Natural killer cell (primary cell): ENCODE results near the gene UNC13B. TPM values are rescaled to one million over a fixed set of nuclear protein-coding genes. Genes with fewer than 3 reads are reported as not detected.

Experiments
- ATAC-seq, 3 donors: fragments of 150-1000 bp in 2 of 3; fragments of 200-7000 bp in 1 of 3; cut with Tn5 transposase; 1 replicate in 1 of 3; 2 replicates in 2 of 3; pipeline ENCODE4 v1.10.0; 2021; ENCODE audit warnings: mild to moderate bottlenecking in 2 of 3, moderate library complexity in 2 of 3
- DNase-seq, 2 donors: peaks; one replicate each; pipeline versions ENCODE4 v3.0.0 to v3.0.0-alpha.2; 2013 to 2021; ENCODE audit warnings: mixed read lengths in 1 of 2
- H3K27ac ChIP-seq: one replicate; pipeline ENCODE4 v1.5.1; 2013; ENCODE audit warnings: mild to moderate bottlenecking, low read length
- H3K27me3 ChIP-seq: one replicate; pipeline ENCODE4 v1.6.1; 2013; ENCODE audit warnings: low read length; ENCODE audit not compliant: control insufficient read depth, insufficient read depth
- H3K36me3 ChIP-seq: one replicate; pipeline ENCODE4 v1.6.1; 2013; ENCODE audit warnings: low read length; ENCODE audit not compliant: control insufficient read depth, insufficient read depth
- H3K4me1 ChIP-seq: one replicate; pipeline ENCODE4 v1.6.1; 2013; ENCODE audit warnings: low read length; ENCODE audit not compliant: control insufficient read depth, insufficient read depth
- H3K4me3 ChIP-seq: one replicate; pipeline ENCODE4 v1.5.1; 2013; ENCODE audit warnings: low read length
- H3K9me3 ChIP-seq: one replicate; pipeline ENCODE4 v1.6.1; 2013; ENCODE audit warnings: low read length; ENCODE audit not compliant: control insufficient read depth, insufficient read depth
- H3K27ac Mint-ChIP-seq, 2 donors: one replicate each; pipeline ENCODE4 v1.8.0; 2022; ENCODE audit warnings: mild to moderate bottlenecking in 2 of 2, mixed read lengths in 2 of 2, moderate library complexity in 1 of 2
- H3K27me3 Mint-ChIP-seq, 2 donors: one replicate each; pipeline ENCODE4 v1.8.0; 2022; ENCODE audit warnings: low read depth in 2 of 2, mixed read lengths in 2 of 2
- H3K36me3 Mint-ChIP-seq: one replicate; pipeline ENCODE4 v1.8.0; 2022; ENCODE audit warnings: mixed read lengths
- H3K4me1 Mint-ChIP-seq, 2 donors: one replicate each; pipeline ENCODE4 v1.8.0; 2022; ENCODE audit warnings: mixed read lengths in 2 of 2
- H3K4me3 Mint-ChIP-seq: one replicate; pipeline ENCODE4 v1.8.0; 2022; ENCODE audit warnings: mild to moderate bottlenecking, moderate library complexity, mixed read lengths
- H3K9me3 Mint-ChIP-seq, 2 donors: one replicate each; pipeline ENCODE4 v1.8.0; 2022; ENCODE audit warnings: mixed read lengths in 2 of 2
- CTCF ChIP-seq: fragments of 200-600 bp; IDR thresholded peaks from one replicate; pipeline ENCODE4 v1.8.0; 2022; ENCODE audit warnings: antibody characterized with exemption
- WGBS: methylation state at CpG from one replicate; pipeline ENCODE4 v1.1.7; 2013; ENCODE audit warnings: missing lambda C conversion rate; ENCODE audit not compliant: insufficient coverage; 5-methylcytosine and 5-hydroxymethylcytosine counted together
- intact Hi-C: fragments of 100-400 bp; cut with micrococcal nuclease; formaldehyde crosslinking; loops from one replicate; pipeline ENCODE4 v1.14.2; 2022
- total RNA-seq, 4 donors: library from RNA; stranded (reverse); fragments of 120-200 nt in 1 of 4; gene quantifications; one replicate each; pipeline versions ENCODE4 v1.2.3 to v1.2.4, GENCODE V29; 2013 to 2022

UNC13B gene
- total RNA-seq, 3 donors from 2014 or later (not counting 1 experiment from before 2014, with no cell fraction given) = 0.21 to 0.78 (median 0.27) TPM

- Mint-ChIP-seq H3K4me3 (no peak overlapping the region), H3K4me1 (peaks cover 5% of the 10 kb centered on the region in 2 donors), H3K27ac (no peak overlapping the region), H3K36me3 (no peaks in the 10 kb centered on the region), H3K9me3 (no peaks in the 10 kb centered on the region), H3K27me3 (peaks cover 13 to 34% of the 10 kb centered on the region in 2 donors)
- Histone ChIP-seq H3K4me1 (no peaks in the 10 kb centered on the region), H3K36me3 (no peaks in the 10 kb centered on the region), H3K27me3 (no peaks in the 10 kb centered on the region), H3K27ac (no peak overlapping the region), H3K9me3 (no peaks in the 10 kb centered on the region), H3K4me3 (no peak overlapping the region)
- DNase-seq = no peak
- intact Hi-C loops = no loop called here
- WGBS = 80% methylated on average over 4 of the region's 7 CpGs
- ATAC-seq = no peak
- no peak for TF ChIP-seq CTCF
Measured at GRCh38 chr9:35277628-35278359, 116.0 kb downstream of the UNC13B start.

- intact Hi-C loops = no loop called here
Measured at GRCh38 chr9:35279946-35280345, 118.1 kb downstream of the UNC13B start.

DNA sequence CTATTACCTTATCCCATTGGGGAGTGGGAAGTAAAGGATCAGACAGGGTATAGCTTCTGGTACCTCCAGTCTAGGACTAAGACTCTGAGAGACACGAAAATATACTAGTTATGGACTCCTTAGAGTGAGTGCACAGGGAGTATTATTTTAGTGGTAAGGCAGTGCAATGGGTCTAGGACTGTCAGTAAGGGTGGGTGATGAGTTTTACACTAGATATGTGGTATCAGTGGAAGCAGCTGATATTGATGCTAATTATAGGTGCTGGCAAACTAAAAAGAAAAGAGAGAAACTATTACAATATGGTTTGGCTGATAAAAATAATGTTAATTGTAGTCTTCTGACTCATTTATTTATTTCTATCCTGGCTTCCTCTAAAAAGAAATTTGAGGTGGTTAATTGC lies 118.6 kb downstream of the UNC13B start:
- H3K36me3 Mint-ChIP-seq = no peaks in the 10 kb centered on the region
- H3K4me3 ChIP-seq = no peak overlapping the region
- ATAC-seq (no peak), DNase-seq (no peak)
- H3K9me3 Mint-ChIP-seq = no peaks in the 10 kb centered on the region
- no peaks in the 10 kb centered on the region for H3K9me3 ChIP-seq
- H3K27ac ChIP-seq = no peak overlapping the region
- 55% methylated on average over 1 of the region's 1 CpG for WGBS
- peaks cover 18 to 53% of the 10 kb centered on the region in 2 donors for H3K27me3 Mint-ChIP-seq
- no peak overlapping the region for H3K27ac Mint-ChIP-seq
- no peaks in the 10 kb centered on the region for H3K4me1 ChIP-seq
- peaks cover 5% of the 10 kb centered on the region in 2 donors for H3K4me1 Mint-ChIP-seq
- H3K36me3 ChIP-seq = no peaks in the 10 kb centered on the region
- H3K27me3 ChIP-seq = no peaks in the 10 kb centered on the region
- intact Hi-C loops = no loop called here
- no peak overlapping the region for H3K4me3 Mint-ChIP-seq
- no peak for TF ChIP-seq CTCF

More at GRCh38 chr9:35279946-35280345, 118.1 kb downstream of the UNC13B start:
- H3K27me3 Mint-ChIP-seq = peaks cover 18 to 53% of the 10 kb centered on the region in 2 donors
- no peak overlapping the region for H3K27ac Mint-ChIP-seq
- no peaks in the 10 kb centered on the region for H3K36me3 Mint-ChIP-seq
- no peaks in the 10 kb centered on the region for H3K4me1 ChIP-seq
- no peaks in the 10 kb centered on the region for H3K27me3 ChIP-seq
- peaks cover 5% of the 10 kb centered on the region in 2 donors for H3K4me1 Mint-ChIP-seq
- no peaks in the 10 kb centered on the region for H3K36me3 ChIP-seq
- no peak overlapping the region for H3K4me3 ChIP-seq
- H3K27ac ChIP-seq = no peak overlapping the region
- ATAC-seq (no peak), DNase-seq (no peak)
- no peaks in the 10 kb centered on the region for H3K9me3 ChIP-seq
- 80% methylated on average over 2 of the region's 2 CpGs for WGBS
- no peaks in the 10 kb centered on the region for H3K9me3 Mint-ChIP-seq
- TF ChIP-seq CTCF = no peak
- no peak overlapping the region for H3K4me3 Mint-ChIP-seq

DNA sequence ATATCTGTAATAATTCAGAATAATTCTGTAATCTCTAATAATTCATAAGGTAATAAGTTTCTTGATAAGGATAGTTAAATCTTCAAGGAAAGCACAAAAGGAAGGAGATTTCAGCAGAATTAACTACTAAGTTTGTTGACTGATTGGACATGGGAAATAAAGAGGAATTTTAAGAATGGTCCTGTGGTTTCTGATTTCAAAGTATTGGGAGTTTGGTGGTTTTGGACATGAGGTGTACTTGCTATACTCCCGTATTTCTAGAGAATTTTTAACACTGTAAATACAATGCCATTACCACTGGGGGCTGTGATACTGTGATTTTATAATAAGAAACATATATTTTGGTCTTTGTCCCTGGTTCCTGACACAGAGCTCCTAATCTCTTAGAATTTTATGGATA lies 123.9 kb downstream of the UNC13B start:
- Histone ChIP-seq H3K4me3 (no peak overlapping the region), H3K9me3 (no peaks in the 10 kb centered on the region), H3K36me3 (no peaks in the 10 kb centered on the region), H3K4me1 (no peaks in the 10 kb centered on the region), H3K27me3 (no peaks in the 10 kb centered on the region), H3K27ac (no peak overlapping the region)
- H3K36me3 Mint-ChIP-seq = no peaks in the 10 kb centered on the region
- WGBS = 80% methylated on average over 1 of the region's 1 CpG
- H3K9me3 Mint-ChIP-seq = no peaks in the 10 kb centered on the region
- no peak for TF ChIP-seq CTCF
- H3K4me3 Mint-ChIP-seq = no peak overlapping the region
- no peak overlapping the region for H3K27ac Mint-ChIP-seq
- no peaks in the 10 kb centered on the region for H3K4me1 Mint-ChIP-seq
- intact Hi-C loops = no loop called here
- DNase-seq (no peak), ATAC-seq (no peak)
- H3K27me3 Mint-ChIP-seq = peaks cover 21 to 36% of the 10 kb centered on the region in 2 donors
